Germinal center (tissue), 1 donor: ENCODE results near the gene UBE2O.

Experiments
- DNase-seq: peaks from one replicate; pipeline ENCODE4 v3.0.0; 2012; ENCODE audit warnings: mixed read lengths, low spot score

UBE2O gene

GRCh38 chr17:76414334-76415295 is 38.3 kb downstream of the UBE2O start:
- no peak for DNase-seq

DNA sequence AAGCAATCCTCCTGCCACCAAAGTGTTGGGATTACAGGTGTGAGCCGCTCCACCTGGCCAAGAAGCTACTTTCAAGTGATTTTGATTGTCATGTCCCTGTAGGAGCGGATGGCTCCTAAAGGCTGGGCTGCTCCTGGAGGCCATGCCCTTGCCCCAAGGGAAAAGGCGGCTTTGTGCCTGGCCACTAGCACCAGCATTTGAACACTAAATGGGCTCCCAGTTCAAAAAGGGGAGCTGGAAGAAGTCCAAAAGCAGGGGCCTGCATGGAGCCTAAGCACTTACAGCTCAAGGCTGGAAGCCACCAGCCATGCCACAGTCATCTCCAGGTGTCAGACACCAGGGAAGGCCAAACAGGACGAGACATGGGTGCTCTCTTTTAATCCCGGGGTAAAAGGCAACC is 41.7 kb downstream of the UBE2O start:
- no peak for DNase-seq

- no peak for DNase-seq
Measured at GRCh38 chr17:76410328-76410965, 42.5 kb downstream of the UBE2O start.

- DNase-seq, result peak; percentile 84
Measured at GRCh38 chr17:76408037-76408849, 44.7 kb downstream of the UBE2O start.

GRCh38 chr17:76407509-76407908 is 45.4 kb downstream of the UBE2O start:
- no peak for DNase-seq

DNA sequence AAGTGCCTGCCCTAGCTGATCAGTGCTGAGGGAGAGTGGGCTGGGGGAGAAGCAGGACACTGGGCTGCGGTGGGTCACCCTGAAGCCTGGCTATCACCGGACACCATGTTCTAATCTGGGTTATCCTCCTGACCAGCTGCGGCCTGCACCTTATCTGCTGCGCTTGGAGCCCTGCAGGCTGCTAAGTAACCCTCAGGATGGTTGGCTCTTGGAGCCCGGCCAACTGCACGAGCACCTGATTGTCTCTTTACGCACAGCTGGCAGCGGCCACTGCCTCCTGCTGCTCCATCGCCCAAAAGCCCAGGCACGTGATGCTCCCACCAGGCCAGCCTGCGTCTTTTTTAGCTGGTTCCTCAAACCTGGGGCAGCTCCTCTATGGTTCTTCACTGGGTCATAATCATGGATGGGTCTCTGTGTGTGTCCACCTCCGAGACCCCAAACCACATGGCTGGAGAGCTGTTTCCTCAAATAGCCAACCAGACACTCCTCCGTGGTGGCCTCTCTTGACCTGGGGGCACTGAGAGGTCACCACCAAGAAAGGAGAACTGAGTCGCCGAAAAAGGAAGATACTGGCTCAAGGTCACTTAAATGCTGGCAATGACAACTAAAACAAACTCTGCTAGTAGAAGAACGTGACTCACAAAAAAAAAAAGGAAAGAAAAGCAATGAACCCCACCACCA is 46.8 kb downstream of the UBE2O start:
- no peak for DNase-seq

- DNase-seq, result no peak
Measured at GRCh38 chr17:76405607-76405966, 47.4 kb downstream of the UBE2O start.

- no peak for DNase-seq
Measured at GRCh38 chr17:76404976-76405563, 47.9 kb downstream of the UBE2O start.

GRCh38 chr17:76404256-76404655 is 48.7 kb downstream of the UBE2O start:
- DNase-seq, result no peak

- no peak for DNase-seq
Measured at GRCh38 chr17:76402711-76403110, 50.2 kb downstream of the UBE2O start.

DNA sequence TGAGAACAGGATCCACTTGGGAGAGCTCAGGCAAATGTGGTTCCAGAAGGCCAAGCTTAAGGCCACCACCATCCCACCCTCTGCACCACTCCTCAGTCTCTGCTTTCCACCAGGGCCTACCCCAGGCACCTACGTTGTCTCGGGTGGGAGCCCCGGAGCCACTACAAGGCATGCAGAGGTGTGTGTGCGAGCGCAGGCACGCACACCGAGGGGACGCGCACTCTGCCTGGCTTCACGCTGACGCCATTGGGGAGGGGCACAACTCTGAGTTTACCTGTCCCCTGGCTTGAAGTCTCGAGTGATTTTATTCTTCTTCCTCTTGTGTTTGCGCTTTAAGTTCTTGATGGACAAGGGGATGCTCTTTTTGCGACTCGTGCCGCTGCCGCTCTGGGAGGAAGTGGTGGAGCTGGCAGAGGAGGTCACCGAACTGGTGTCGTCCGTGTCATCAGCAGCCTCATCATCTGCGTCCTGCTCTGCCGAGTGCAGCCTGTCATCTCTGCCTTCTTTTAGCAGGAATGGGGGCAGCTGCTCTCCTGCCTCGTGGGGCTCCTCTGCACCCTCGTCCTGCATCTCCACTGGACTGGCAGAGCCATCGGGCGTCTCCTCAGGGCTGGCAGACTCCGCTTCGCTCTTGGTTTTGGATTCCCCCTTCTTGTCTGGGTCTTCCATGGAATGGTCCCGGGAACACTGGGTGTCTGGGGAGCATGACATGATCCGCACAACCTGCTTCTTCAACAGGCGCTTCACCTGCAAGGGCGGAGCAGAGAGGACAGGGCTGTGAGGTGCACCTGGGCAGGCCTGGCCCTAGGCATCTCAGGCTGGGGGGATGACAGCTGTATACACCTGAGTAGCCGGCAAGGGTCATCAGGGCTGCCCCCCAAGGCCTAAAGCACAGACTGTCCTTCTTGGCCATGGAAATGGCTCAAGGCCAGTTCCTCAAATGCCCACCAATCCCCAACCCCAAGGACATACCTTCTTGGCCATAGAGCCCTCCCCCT is 53.5 kb downstream of the UBE2O start:
- no peak for DNase-seq

GRCh38 chr17:76398523-76399174 is 54.3 kb downstream of the UBE2O start:
- DNase-seq, result no peak

GRCh38 chr17:76397687-76398522 is 55.0 kb downstream of the UBE2O start:
- peak; percentile 84 for DNase-seq

GRCh38 chr17:76397184-76397583 is 55.8 kb downstream of the UBE2O start:
- no peak for DNase-seq

- DNase-seq, result no peak
Measured at GRCh38 chr17:76395980-76396379, 57.0 kb downstream of the UBE2O start.

- DNase-seq, result no peak
Measured at GRCh38 chr17:76394166-76394565, 58.8 kb downstream of the UBE2O start.

GRCh38 chr17:76391200-76391715 is 61.7 kb downstream of the UBE2O start:
- DNase-seq, result no peak

GRCh38 chr17:76390003-76390421 is 62.9 kb downstream of the UBE2O start:
- no peak for DNase-seq
